B cell (primary cell): ENCODE measurements around the gene CDC25B. TPM values are rescaled to one million over a fixed set of nuclear protein-coding genes. Genes with fewer than 3 reads are reported as not detected.
A peak's percentile ranks its signal among the peaks of the same experiment; 100 is the strongest.

Experiments used
- ATAC-seq: fragments of 200-7000 bp; cut with Tn5 transposase; one replicate; pipeline ENCODE4 v1.10.0; 2021; ENCODE audit warnings: low read depth, mild to moderate bottlenecking, moderate number of reproducible peaks, moderate library complexity
- CTCF ChIA-PET: fragments of 350-600 bp; sonication (Branson Sonifier 250); formaldehyde crosslinking; loops from one replicate; lab custom pipeline; 2021; ENCODE audit warnings: antibody characterized with exemption, inconsistent platforms; lab: Charles Lee
- POLR2A ChIA-PET: fragments of 350-600 bp; sonication (Branson Sonifier 250); formaldehyde crosslinking; loops from one replicate; lab custom pipeline; 2021; ENCODE audit warnings: antibody characterized with exemption; lab: Charles Lee
- DNase-seq: peaks from one replicate; pipeline ENCODE4 v3.0.0; 2013
- H2AFZ ChIP-seq: 2 replicates; pipeline ENCODE4 v1.6.1; 2012; ENCODE audit warnings: mild to moderate bottlenecking, low read depth, low read length; ENCODE audit not compliant: insufficient read depth, poor library complexity, severe bottlenecking
- H3K27ac ChIP-seq, 2 donors: 1 replicate in 1 of 2; 2 replicates in 1 of 2; pipeline ENCODE4 v1.5.1; 2012 to 2013; ENCODE audit warnings: low read length in 2 of 2, mild to moderate bottlenecking in 2 of 2, moderate library complexity in 1 of 2
- H3K27me3 ChIP-seq, 4 experiments: fragments of 200-600 bp in 1 of 4; sonication (generic) in 1 of 4; replicated peaks in 1 of 4; 1 replicate in 2 of 4; 2 replicates in 2 of 4; pipeline versions ENCODE4 v1.6.1 to v1.7.0; 2013 to 2016; ENCODE audit warnings: low read length in 3 of 4, mild to moderate bottlenecking in 2 of 4, mixed read lengths in 1 of 4, moderate library complexity in 1 of 4; ENCODE audit not compliant: insufficient read depth in 4 of 4, control insufficient read depth in 3 of 4; ENCODE audit errors: control extremely low read depth in 1 of 4
- H3K36me3 ChIP-seq, 2 experiments: replicated peaks in 1 of 2; 1 replicate in 1 of 2; 2 replicates in 1 of 2; pipeline versions ENCODE4 v1.6.1 to v1.7.1; 2013; ENCODE audit warnings: low read length in 1 of 2; ENCODE audit not compliant: insufficient read depth in 2 of 2, control insufficient read depth in 1 of 2; ENCODE audit errors: control extremely low read depth in 1 of 2, extremely low read depth in 1 of 2
- H3K4me1 ChIP-seq, 2 donors: fragments of 200-600 bp in 1 of 2; sonication (generic) in 1 of 2; 1 replicate in 1 of 2; 2 replicates in 1 of 2; pipeline versions ENCODE4 v1.5.1 to v1.6.1; 2013 to 2017; ENCODE audit warnings: low read length in 2 of 2; ENCODE audit not compliant: control insufficient read depth in 2 of 2, insufficient read depth in 2 of 2
- H3K4me2 ChIP-seq: replicated peaks from 2 replicates; pipeline ENCODE3; 2012; ENCODE audit warnings: mild to moderate bottlenecking, low read depth, low read length; ENCODE audit not compliant: poor library complexity, severe bottlenecking
- H3K4me3 ChIP-seq, 5 experiments: fragments of 200-600 bp in 1 of 5; sonication (generic) in 1 of 5; 1 replicate in 3 of 5; 2 replicates in 2 of 5; pipeline versions ENCODE4 v1.5.1 to v1.7.0; 2011 to 2016; ENCODE audit warnings: low read length in 4 of 5, mild to moderate bottlenecking in 4 of 5, low read depth in 2 of 5, control low read depth in 1 of 5, moderate library complexity in 1 of 5; ENCODE audit not compliant: insufficient read depth in 1 of 5; ENCODE audit errors: control extremely low read depth in 1 of 5, extremely low read depth in 1 of 5
- H3K79me2 ChIP-seq: fragments of 200-600 bp; sonication (generic); one replicate; pipeline ENCODE4 v1.6.0; 2016; ENCODE audit warnings: low read length; ENCODE audit not compliant: control insufficient read depth, insufficient read depth
- H3K9ac ChIP-seq: fragments of 200-600 bp; sonication (generic); 2 replicates; pipeline ENCODE4 v1.6.1; 2017; ENCODE audit warnings: mild to moderate bottlenecking, low read length, moderate library complexity
- H3K9me3 ChIP-seq, 3 donors: one replicate each; pipeline versions ENCODE4 v1.6.1 to v1.7.1; 2013; ENCODE audit warnings: low read length in 2 of 3; ENCODE audit not compliant: control insufficient read depth in 2 of 3, insufficient read depth in 1 of 3; ENCODE audit errors: control extremely low read depth in 1 of 3
- H4K20me1 ChIP-seq: 2 replicates; pipeline ENCODE4 v1.6.0; 2012; ENCODE audit warnings: mild to moderate bottlenecking, low read length; ENCODE audit not compliant: insufficient read depth, control insufficient read depth, poor library complexity, severe bottlenecking
- H3K27ac Mint-ChIP-seq: one replicate; pipeline ENCODE4 v1.8.0; 2021; ENCODE audit warnings: mixed read lengths
- H3K27me3 Mint-ChIP-seq: one replicate; pipeline ENCODE4 v1.8.0; 2021; ENCODE audit warnings: mixed read lengths
- H3K4me1 Mint-ChIP-seq: one replicate; pipeline ENCODE4 v1.8.0; 2021; ENCODE audit warnings: mixed read lengths
- H3K4me3 Mint-ChIP-seq: one replicate; pipeline ENCODE4 v1.8.0; 2021; ENCODE audit warnings: mixed read lengths
- H3K9me3 Mint-ChIP-seq: one replicate; pipeline ENCODE4 v1.8.0; 2022; ENCODE audit warnings: mixed read lengths; ENCODE audit not compliant: insufficient read depth
- EZH2 ChIP-seq: IDR thresholded peaks from 2 replicates; pipeline ENCODE4 v1.6.1; 2012; ENCODE audit warnings: borderline replicate concordance, low read depth, mild to moderate bottlenecking, moderate library complexity, low read length; ENCODE audit not compliant: insufficient read depth, poor library complexity, severe bottlenecking
- WGBS: methylation state at CpG from one replicate; pipeline ENCODE4 v1.1.5; 2013; ENCODE audit warnings: missing lambda C conversion rate; ENCODE audit not compliant: insufficient coverage; 5-methylcytosine and 5-hydroxymethylcytosine counted together
- intact Hi-C: fragments of 100-400 bp; cut with micrococcal nuclease; formaldehyde crosslinking; loops from one replicate; pipeline ENCODE4 v1.10.0; 2022
- polyA plus RNA-seq: library from polyadenylated mRNA; depleted of rRNA; stranded (reverse); fragments of >200 nt; gene quantifications from 2 replicates; pipeline ENCODE4 v1.2.3, GENCODE V29; 2012
- total RNA-seq, 2 donors: library from RNA; stranded (reverse); fragments of 120-200 nt in 1 of 2; gene quantifications; 1 replicate in 1 of 2; 2 replicates in 1 of 2; pipeline versions ENCODE4 v1.2.3 to v1.2.4, GENCODE V29; 2013 to 2022
- TF ChIP-seq, protein P1 (sequence below): fragments of 200-600 bp; IDR thresholded peaks from one replicate; pipeline ENCODE4 v1.8.0; 2022; ENCODE audit warnings: antibody characterized with exemption, mild to moderate bottlenecking

CDC25B gene
- total and polyA plus RNA-seq, 2 donors (not counting 1 experiment from before 2014, with no cell fraction given) = 72.3 to 114 TPM

GRCh38 chr20:3800878-3801260, 4.8 kb downstream of the CDC25B start:
- no peak overlapping the region for H2AFZ ChIP-seq
- TF ChIP-seq, protein P1, sequence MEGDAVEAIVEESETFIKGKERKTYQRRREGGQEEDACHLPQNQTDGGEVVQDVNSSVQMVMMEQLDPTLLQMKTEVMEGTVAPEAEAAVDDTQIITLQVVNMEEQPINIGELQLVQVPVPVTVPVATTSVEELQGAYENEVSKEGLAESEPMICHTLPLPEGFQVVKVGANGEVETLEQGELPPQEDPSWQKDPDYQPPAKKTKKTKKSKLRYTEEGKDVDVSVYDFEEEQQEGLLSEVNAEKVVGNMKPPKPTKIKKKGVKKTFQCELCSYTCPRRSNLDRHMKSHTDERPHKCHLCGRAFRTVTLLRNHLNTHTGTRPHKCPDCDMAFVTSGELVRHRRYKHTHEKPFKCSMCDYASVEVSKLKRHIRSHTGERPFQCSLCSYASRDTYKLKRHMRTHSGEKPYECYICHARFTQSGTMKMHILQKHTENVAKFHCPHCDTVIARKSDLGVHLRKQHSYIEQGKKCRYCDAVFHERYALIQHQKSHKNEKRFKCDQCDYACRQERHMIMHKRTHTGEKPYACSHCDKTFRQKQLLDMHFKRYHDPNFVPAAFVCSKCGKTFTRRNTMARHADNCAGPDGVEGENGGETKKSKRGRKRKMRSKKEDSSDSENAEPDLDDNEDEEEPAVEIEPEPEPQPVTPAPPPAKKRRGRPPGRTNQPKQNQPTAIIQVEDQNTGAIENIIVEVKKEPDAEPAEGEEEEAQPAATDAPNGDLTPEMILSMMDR = no peak
- no peak for TF ChIP-seq EZH2
- peak overlapping the region; percentile 79 to 85 for H3K27ac ChIP-seq
- H3K4me2 ChIP-seq = peak overlapping the region; percentile 99
- Mint-ChIP-seq H3K27ac (peak overlapping the region; percentile 94), H3K4me1 (peaks cover 67% of the 10 kb centered on the region), H3K4me3 (no peak overlapping the region), H3K27me3 (no peaks in the 10 kb centered on the region), H3K9me3 (no peaks in the 10 kb centered on the region)
- H3K4me1 ChIP-seq = peaks cover 49 to 67% of the 10 kb centered on the region in 2 donors
- H3K4me3 ChIP-seq = no peak overlapping the region
- no peaks in the 10 kb centered on the region for H3K9me3 ChIP-seq
- intact Hi-C loops = no loop called here
- DNase-seq (no peak), ATAC-seq (no peak)
- 95% methylated on average over 8 of the region's 8 CpGs for WGBS
- POLR2A ChIA-PET = interaction anchor here (0.5 to 1.4 kb wide), 3 partner anchors 10 to 45 kb away, joined by 3 to 6 read pairs (median 4); no protein-coding TSS in a partner anchor
- H3K9ac ChIP-seq = no peak overlapping the region
- H3K27me3 ChIP-seq = no peaks in the 10 kb centered on the region
- H3K36me3 ChIP-seq = peaks cover 0 to 58% of the 10 kb centered on the region in 2 experiments
- CTCF ChIA-PET = interaction anchor here (1.2 to 2.7 kb wide), 4 partner anchors 12 to 54 kb away, joined by 3 to 13 read pairs (median 4); partner anchors contain the start of genes AP5S1 and CENPB
- peaks cover 4% of the 10 kb centered on the region for H4K20me1 ChIP-seq
- H3K79me2 ChIP-seq = peaks cover 43% of the 10 kb centered on the region

GRCh38 chr20:3801299-3801698, 5.2 kb downstream of the CDC25B start:
- Histone ChIP-seq H3K4me2 (no peak overlapping the region), H3K9ac (no peak overlapping the region), H3K27ac (peak overlapping the region; percentile 79 to 85), H3K27me3 (no peaks in the 10 kb centered on the region), H3K4me1 (peaks cover 49 to 67% of the 10 kb centered on the region in 2 donors), H2AFZ (no peak overlapping the region), H4K20me1 (peaks cover 4% of the 10 kb centered on the region), H3K36me3 (peaks cover 0 to 62% of the 10 kb centered on the region in 2 experiments), H3K9me3 (no peaks in the 10 kb centered on the region), H3K4me3 (no peak overlapping the region), H3K79me2 (peaks cover 43% of the 10 kb centered on the region)
- intact Hi-C loops = no loop called here
- WGBS = 93% methylated on average over 4 of the region's 4 CpGs
- Mint-ChIP-seq H3K4me3 (no peak overlapping the region), H3K9me3 (no peaks in the 10 kb centered on the region), H3K27ac (peak overlapping the region; percentile 94), H3K27me3 (no peaks in the 10 kb centered on the region), H3K4me1 (peaks cover 65% of the 10 kb centered on the region)
- ATAC-seq (no peak), DNase-seq (no peak)
- CTCF ChIA-PET = interaction anchor here (1.2 to 2.7 kb wide), 3 partner anchors 12 to 53 kb away, joined by 3 to 13 read pairs (median 5); partner anchors contain the start of gene AP5S1
- TF ChIP-seq, protein P1 = no peak
- no peak for TF ChIP-seq EZH2
- POLR2A ChIA-PET = interaction anchor here (1.0 kb wide), 1 partner anchor 10 kb away, joined by 3 read pairs; no protein-coding TSS in a partner anchor
